DMS53 treated with DMSO at 0.1 percent for 48 hours (cell line): ENCODE measurements around the gene RSU1.
"Not testable (repeated sequence)": the region's sequence is repeated elsewhere in the genome, so short reads cannot be mapped to it uniquely, and the experiment has no call there.

Experiments
- DNase-seq: peaks from one replicate; lab custom pipeline; 2025; ENCODE audit not compliant: unreplicated experiment; lab: John Stamatoyannopoulos, UW

RSU1 gene

DNA sequence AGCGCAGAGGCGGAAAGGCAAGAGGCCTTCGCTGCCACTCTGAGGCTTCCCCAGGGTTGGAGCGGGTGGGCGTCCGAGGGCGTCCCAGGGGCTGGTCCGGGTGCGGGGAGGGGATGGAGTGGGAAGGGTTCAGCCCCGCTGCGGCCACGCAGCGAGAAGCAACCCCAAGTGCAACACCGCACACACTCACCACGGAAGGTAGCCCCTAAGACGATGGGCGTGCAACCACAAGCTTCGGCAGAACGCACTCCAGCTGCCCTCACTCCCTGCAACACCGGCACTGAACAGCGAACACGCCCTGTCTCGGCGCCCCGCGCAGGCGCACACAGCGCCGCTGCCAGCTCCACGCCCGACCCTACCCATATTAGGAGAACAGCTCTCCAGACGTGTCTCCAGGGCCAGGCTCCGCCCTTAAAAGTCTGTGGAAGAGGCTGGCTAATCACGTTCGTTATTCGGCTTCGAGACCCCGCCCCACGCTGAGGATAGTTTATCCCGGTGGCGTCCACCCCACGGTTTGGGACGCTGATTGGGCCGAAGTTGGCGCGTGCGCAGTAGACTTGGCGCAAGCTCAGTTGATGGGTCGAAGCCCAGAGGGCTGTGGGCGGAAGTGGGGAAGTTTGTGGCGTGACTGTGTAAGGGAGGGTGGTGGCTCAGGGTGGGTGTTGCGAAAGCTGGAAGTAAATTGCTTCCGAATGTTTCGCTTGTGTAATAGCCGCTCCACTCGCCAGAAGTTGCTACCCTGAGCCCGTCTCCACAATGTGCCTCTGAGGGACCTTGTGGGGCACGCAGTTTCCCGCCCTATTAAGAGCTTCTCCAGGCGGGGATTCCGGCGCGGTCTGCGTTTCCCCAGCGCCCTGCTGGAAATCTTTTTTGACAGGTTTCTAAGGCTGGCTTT, at the start of gene RSU1:
Gene RSU1 (minus strand): TSS at position 300 of the 895 bp plus-strand sequence. CDS start 343 bp downstream, outside the sequence.
- DNase-seq = peak; percentile 100

DNA sequence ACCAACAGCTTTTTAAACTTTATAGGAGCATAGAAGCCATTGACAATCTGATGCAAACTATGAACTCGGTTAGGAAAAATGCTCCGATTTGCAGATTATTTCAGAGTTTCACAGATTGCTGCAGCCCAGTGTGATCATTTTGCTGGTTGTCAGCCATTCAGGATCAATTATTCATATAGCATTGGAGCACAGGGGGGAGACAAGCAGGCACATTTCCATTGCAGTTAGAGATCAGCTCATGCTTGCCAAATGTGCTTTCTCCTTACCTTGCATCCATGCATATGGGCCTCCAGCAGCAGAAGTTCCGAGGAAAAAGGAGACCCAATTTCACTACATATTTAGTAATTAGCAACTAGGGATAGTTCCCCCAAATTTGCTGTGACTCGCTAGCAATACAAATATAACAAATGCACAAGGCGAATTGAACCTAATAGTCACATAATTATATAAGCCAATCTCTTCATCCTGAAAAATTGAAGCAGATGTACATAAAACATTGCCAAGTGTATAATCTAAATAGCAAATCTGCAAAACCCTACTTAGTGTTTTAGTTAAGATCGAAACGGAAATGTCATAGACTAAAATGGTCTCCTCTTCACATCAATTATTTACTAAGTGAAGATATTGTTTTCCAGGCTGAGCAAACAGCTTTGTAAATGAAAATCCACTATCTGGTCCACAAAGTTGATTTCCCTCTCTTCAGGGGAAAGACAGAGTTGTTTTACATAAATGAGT, 49.5 kb upstream of the RSU1 start:
- DNase-seq = no peak

DNA sequence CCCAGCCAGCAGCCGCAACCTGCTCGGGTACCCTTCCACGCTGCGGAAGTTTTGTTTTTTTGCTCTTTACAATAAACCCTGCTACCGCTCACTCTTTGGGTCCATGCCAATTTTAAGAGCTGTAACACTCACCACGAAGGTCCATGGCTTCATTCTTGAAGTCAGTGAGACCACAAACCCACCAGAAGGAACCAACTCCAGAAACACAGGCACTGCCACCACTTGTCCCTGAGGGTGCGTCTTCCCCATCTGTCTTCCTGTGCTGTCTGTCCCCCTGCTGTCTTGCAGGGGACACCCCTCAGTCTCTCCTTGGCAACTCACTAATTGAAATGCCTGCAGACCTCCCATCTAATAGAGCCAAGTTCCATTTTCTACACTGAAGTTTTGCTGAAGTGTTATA, 48.5 kb upstream of the RSU1 start:
- no peak for DNase-seq

DNA sequence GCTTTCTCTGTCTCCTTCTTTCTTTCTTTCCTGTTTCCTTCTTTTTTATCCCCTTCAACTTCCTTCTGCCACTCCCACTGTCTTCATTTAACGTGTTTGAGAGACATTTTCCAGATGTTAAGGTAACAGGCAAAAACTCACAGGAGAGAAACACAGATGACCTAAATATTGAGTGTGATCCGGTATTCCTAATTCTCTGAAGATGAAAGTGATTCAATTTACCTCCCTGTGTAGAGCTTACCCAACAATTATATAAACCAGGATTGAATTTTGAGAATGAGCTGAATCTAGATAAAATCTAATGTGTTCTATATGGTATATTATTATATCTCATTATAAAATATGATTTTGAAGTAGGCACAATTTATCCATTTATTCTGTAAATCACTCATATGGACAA, 46.5 kb upstream of the RSU1 start:
- no peak for DNase-seq

DNA sequence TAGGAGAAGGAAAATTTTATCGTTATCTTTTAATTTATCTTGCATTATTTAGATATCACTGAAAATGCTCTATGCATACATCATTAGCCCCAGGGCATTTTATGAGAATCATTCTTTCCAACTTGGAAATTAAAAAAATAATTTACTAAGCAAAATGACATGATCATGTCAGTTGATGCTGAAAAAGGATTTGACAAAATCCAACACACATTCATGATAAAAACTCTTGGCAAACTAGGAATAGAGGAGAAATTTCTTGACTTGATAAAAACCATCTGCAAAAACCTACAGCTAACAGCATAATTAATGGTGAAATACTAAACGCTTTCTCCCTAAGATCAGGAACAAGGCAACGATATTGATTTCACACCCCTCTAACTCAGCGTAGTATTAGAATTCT, 40.2 kb upstream of the RSU1 start:
- no peak for DNase-seq

DNA sequence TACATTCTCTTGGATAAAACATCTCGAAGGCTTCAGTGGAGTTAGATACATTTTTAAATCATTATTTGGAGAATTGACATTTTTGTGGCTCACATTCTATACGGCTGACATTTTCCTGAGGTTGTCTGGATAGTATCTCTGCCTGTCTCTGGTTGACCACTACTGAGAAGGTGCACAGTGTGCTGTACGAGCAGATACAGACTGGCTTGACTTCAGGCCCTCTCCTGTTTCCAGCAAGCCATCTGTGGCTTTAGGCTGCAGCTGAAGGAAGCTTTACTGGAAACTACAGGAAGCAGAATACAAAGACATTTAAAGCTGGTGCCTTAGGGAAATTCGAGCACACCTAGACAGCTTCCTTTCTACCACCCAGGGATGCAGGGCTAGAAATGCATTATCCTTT, 39.3 kb upstream of the RSU1 start:
- DNase-seq = no peak

DNA sequence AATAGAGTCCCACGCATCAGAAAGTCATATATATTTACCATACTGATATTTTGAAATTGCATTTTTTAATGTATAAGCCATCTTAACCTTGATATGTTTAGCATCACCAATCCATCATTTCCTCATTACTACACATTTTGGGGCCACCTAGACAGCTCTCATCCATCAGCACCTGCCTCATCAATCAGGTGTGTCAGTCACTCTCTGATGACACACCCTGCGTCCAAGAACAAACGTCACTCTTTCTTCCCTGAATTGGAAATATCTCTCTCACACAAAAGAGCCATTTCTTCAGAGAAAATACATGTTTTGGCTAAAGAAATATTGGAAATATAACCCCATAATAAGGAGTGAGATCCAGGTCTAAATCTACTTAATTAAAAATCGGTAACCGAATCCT, 38.9 kb upstream of the RSU1 start:
- no peak for DNase-seq

DNA sequence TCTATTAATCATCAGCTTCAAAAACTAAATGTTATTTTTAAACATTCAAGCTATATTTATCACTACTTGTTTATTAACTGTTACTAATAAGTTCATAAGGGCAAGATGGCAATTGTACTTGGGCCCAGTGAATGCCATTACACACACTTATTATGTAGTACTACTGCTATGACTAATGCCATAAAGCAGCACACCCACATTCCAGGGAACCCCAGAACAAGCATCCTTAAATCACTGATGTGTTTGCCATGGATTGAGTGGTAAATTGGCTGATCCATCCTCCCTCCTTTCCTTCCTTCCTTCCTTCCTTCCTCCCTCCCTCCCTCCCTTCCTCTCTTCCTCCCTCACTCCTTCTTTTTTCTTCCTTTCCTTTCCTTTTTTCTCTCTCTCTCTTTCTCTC, 37.4 kb upstream of the RSU1 start:
- no peak for DNase-seq

DNA sequence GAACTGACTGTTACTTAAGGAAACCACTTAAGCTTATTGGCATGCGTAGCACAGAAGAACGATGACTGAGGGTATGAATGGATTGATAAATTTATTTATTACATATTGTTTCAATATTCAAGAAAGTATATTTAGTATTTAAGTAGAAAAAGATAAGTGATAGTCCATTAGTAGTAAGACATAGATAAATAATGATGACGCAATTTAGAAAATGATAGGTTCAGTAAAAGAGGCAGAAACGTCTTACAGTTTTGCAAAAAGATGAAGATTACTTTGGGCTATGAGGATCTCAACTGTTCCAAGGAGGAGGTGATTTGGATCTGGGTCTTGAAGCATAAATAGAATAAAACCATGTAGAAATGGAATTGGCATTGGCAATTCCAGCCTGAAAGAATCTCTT, 36.6 kb upstream of the RSU1 start:
- DNase-seq = no peak

DNA sequence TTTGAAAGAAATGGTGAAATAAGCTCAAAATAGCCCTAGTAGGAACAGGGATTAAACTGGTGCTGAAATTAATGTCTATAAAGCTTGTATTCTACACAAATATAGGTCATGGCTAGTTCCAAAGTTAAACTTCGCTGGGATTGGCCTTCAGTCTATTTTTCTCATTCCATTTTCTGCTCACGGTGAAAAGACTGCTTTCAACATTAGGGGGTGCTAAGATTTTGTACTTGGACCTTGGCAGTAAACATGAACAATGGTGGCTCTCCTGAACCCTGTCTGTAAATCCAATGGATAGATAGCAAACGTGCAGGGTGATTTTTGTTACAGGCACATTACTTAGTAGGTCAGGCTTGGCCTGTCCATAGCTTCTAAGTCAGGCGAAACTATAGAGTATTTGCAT, 36.0 kb upstream of the RSU1 start:
- DNase-seq = peak; percentile 49

DNA sequence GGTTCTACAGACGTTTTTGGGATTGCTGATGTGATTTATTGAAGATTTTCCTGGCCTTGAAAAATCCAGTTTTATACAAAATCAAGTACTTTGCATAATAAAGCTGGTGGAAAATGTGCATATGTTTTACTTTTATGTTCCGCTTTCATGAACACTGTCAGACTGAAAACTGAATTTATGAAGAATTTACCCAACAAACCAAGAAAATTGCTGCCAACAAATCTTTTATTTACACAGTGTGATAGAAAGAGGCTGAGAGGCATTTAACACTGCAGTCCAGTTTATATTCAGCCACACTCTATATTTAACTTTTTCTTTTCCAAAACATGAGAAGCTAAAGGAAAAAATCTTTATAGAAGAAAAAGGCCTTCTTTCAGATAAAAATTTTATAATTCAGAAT, 35.4 kb upstream of the RSU1 start:
- DNase-seq = no peak

DNA sequence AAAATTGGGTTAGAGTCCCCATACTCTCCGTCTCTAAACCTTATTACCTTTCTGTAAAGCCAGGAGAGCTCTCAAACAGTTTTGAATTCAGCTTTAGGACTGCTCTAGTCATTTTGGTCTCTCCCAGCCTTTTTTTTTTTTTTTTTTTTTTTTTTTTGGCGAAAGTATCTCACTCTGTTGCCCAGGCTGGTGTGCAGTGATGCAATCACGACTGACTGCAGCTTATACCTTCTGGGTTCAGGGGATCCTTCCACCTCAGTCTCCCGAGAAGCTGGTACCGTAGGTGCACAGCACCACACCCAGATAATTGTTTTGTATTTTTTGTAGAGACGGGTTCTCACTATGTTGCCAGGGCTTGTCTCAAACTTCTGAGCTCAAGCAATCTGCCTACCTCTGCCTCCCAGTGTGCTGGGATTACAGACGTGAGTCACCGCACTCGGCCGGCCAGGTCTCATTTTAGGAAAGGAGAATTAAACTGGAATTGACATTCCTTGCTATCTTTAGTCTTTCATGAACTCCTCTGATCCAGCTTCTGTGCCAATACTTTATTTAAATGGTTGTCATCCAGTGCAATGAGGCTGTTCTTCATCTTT, 31.4 kb upstream of the RSU1 start:
- no peak for DNase-seq

DNA sequence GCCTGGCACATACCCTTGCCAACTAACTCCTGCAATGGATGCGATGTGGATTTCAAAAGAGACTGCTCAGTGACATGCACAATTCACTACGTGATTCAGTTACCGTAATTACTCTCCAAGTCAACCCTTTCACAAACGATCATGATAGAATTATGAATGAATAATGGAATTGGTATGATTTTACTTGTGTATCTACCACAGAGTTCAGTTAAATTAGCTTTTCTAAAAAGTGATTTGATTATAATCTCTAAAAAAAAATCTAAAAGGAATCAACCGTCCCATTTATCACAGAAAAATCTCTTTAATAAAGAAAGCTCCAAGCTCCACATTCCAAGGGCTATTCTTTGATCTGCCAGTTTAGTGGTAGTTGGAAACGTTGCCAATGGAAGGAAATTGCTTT, 30.4 kb upstream of the RSU1 start:
- DNase-seq = no peak

DNA sequence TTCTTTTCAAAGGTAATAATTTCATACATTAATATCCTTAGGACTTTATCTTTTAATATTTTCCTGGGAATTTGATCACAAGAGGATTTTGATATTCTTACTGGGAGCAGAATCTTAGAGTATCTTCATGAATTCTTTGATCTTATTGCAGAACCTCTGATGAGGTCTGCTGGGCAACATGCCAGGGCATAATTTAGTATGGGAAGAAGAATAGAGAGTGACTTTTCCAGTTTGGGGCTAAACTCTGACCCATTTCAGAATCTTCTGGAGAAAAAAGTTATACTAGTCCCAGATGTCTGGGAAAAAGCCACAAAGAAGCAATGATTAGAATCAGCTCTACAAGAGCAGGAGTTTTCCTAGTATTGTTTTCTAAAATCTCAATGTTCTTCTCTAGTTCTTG, 28.0 kb upstream of the RSU1 start:
- DNase-seq = no peak

DNA sequence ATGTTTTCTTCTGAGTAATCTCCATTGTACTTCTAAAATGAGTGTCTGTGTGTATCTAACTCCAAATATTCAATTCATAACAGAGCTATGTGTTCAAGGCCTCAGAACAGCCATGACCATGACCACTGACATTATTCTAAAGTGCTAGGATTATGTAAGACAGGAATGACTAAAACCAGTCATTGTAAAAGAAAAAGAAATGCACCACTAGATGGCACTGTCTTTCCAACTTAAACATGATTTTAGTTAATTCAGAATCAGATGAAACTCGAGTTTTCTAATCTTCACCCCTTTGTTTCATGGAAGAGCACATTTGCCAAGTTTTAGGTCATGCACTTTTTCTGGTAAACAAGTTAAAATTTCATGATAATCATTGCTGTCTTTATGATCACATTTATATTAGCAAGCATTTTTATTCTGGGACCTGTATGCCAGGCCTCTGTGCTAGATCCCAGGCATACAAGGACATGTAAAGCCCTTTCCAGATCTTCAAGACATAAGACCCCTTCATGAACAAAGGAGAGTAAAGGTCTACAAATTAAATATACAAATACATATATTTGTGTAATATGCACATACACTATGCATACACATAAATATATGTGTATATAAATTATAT, 26.1 kb upstream of the RSU1 start:
- DNase-seq = peak; percentile 76

DNA sequence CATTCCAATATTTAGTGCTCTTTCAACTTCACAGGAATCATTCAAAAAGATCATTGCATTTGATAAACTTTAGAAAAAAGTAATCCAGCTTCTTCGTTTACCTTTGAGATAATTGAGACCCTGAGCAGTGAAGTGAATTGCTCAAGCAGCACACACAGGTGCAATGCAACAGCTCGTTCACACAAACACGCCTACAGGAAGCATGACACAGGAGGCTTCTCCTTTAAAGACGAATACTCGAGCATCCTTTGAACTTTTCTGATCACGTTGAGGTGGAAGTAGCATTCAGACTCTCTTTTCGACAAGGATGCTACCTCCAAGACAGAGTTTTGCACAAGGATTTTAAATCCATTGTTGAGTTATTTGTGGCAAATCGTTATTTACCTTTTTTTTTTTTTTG, 18.0 kb upstream of the RSU1 start:
- no peak for DNase-seq

DNA sequence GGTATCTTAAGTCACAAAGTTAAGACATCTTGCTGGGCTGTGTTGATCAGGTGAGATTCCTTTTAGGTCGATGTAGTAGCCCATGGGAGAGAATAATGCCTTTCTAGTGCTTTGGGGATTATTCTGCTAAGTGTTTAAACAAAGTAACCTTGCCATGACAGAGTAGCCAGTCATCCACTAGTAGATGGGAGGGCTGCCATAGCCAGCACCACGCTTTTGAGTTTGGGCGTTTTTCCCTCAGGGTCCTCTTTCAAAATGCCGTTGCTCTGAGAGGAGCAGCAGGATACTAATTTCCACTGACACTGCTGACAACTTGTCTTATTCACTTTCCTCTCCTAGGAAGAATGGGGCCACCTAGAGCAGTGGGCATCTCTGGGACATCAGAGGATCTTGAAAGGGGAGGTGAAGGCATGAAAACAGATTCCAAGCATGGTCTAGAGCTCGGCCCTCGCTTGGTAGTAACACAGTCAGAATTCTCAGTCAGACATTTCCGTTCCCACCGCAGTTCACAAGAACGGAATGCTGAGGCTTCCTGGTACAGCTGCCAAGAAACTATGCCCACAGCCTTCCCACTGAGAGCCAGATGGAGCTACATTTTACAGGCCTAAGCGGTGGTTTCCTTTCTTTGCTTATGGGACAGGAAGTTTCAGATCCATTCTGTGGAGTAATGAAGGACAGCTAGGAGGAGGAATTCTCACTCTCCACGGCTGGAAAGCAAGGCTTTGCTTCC, 15.3 kb upstream of the RSU1 start:
- DNase-seq = no peak

DNA sequence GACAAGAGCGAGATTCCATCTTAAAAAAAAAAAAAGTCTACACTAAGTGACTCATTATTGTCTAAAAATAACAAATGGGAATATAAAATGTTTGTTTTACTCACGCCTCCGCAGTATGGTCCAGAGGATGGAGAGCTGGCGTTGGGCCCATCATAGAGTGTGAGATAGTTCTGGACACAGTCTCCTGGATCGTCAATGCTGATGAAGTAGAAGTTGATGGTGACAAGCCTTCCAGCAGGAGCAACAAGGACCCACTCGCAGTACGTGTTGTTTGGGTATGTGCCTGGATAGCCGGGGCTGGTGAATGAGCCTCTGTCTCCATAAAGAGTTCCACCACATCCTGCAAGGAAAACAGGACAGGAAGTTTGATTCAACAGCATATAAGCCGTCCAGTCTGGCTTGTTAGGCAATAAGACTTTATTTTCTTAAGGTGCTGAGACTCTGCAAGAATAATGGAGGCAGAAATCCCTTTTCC, 11.5 kb upstream of the RSU1 start:
- DNase-seq = peak; percentile 11

DNA sequence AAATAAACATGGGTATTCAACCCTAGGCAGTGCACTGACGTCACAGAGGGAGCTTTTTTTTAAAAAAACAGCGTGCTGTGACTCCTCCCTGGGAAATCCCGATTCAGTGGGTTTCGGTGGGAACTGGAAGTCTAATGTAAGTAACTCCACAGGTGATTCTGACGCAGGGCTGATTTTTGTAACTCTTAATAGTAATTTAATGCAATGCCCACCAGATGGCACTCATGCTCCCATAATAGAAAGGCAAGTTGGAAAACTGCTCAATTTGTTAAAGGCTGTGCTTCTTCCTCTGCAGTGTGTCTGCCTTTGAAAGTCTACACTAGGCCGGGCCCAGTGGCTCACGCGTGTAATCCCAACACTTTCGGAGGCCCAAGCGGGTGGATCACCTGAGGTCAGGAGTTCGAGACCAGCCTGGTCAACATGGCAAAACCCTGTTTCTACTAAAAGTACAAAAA, 10.9 kb upstream of the RSU1 start:
- peak; percentile 73 for DNase-seq

DNA sequence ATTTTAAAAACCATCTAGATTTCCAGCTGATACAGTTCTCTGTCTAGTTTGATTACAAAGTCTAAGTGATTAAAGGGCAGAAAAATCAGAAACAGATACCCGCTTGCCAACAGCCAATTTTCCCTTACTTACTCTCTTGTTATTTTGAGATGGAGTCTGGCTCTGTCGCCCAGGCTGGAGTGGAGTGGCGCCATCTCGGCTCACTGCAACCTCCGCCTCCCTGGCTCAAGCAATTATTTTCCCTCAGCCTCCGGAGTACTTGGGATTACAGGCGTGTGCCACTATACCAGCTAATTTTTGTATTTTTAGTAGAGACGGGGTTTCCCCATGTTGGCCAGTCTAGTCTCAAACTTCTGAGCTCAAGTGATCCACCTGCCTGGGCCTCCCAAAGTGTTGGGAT, 10.2 kb upstream of the RSU1 start:
- not testable (repeated sequence) for DNase-seq
